GM12865 (cell line): ENCODE measurements around the gene PRSS53.

Experiments used
- DNase-seq: peaks from one replicate; pipeline ENCODE4 v3.0.0; 2010; ENCODE audit warnings: low read depth
- H3K4me3 ChIP-seq: 2 replicates; pipeline ENCODE4 v1.5.1; 2011; ENCODE audit warnings: mild to moderate bottlenecking, low read depth, low read length, control low read depth
- TF ChIP-seq, protein P1 (sequence below): IDR thresholded peaks from 2 replicates; pipeline ENCODE4 v1.5.1; 2011; ENCODE audit warnings: low read length, control low read depth, low read depth, inconsistent platforms; ENCODE audit not compliant: insufficient read depth; ENCODE audit errors: missing control alignments

Gene PRSS53

DNA sequence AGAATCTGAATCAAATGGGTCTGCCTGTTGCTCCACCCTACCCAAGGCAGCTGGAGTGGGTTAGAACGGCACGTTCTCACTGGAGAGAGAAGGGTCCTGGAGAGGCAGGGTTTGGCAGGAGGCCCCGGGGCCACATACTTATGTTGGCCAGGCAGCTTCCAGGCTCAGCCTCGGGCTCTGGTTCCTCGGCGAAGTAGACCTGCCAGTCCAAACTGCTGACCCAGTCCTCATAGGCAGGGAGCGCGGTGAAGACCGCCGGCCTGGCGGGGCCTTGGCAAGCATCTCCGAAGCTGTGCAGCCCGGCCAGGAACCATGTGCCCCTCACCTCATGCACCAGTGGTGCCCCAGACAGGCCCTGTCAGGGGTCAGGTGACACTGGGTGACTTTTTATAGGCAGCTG is 4.8 kb downstream of the PRSS53 start:
- TF ChIP-seq, protein P1, sequence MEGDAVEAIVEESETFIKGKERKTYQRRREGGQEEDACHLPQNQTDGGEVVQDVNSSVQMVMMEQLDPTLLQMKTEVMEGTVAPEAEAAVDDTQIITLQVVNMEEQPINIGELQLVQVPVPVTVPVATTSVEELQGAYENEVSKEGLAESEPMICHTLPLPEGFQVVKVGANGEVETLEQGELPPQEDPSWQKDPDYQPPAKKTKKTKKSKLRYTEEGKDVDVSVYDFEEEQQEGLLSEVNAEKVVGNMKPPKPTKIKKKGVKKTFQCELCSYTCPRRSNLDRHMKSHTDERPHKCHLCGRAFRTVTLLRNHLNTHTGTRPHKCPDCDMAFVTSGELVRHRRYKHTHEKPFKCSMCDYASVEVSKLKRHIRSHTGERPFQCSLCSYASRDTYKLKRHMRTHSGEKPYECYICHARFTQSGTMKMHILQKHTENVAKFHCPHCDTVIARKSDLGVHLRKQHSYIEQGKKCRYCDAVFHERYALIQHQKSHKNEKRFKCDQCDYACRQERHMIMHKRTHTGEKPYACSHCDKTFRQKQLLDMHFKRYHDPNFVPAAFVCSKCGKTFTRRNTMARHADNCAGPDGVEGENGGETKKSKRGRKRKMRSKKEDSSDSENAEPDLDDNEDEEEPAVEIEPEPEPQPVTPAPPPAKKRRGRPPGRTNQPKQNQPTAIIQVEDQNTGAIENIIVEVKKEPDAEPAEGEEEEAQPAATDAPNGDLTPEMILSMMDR = no peak
- no peak overlapping the region for H3K4me3 ChIP-seq
- no peak for DNase-seq

DNA sequence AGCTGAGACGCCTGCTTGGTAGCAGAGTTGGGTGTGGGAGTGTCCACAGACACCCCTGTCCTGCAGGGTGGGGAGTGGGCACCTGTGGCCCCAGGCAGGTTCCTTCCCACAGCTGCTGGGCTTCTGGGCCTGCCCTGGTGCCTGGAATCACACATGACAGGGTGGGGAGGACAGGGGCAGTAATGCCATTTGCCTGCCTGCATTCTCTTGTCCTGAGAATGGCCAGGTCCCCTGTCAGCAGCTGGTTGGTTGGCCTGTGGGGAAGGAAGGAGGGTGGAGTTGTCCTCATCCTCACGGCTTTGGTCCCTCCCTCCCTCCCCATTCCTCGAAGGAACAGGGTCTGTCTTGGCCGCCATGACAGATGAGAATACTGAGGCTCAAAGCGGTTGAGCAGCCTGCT is 5.2 kb downstream of the PRSS53 start:
- DNase-seq = no peak
- no peak overlapping the region for H3K4me3 ChIP-seq
- TF ChIP-seq, protein P1 = no peak

DNA sequence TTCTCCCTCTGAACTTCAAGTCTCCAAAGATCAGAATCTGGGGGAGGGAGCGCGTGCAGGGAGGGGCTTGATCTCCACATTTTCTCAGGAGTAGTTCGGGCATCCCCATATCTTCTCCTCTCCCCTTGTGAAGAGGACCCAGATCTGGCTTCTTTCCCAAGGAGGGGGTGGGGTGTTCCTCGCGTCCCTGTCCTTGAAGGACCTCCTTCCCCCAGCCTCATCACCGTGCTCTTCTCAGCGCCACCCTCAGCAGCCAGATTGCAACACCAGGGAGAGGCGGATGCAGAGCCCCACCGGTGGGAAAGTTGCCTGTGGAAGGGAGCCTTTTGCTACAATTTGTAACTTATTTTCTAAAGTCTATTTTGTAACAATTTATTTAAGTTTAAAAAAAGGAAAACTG is 5.7 kb downstream of the PRSS53 start:
- TF ChIP-seq, protein P1 = no peak
- no peak overlapping the region for H3K4me3 ChIP-seq
- DNase-seq = no peak

DNA sequence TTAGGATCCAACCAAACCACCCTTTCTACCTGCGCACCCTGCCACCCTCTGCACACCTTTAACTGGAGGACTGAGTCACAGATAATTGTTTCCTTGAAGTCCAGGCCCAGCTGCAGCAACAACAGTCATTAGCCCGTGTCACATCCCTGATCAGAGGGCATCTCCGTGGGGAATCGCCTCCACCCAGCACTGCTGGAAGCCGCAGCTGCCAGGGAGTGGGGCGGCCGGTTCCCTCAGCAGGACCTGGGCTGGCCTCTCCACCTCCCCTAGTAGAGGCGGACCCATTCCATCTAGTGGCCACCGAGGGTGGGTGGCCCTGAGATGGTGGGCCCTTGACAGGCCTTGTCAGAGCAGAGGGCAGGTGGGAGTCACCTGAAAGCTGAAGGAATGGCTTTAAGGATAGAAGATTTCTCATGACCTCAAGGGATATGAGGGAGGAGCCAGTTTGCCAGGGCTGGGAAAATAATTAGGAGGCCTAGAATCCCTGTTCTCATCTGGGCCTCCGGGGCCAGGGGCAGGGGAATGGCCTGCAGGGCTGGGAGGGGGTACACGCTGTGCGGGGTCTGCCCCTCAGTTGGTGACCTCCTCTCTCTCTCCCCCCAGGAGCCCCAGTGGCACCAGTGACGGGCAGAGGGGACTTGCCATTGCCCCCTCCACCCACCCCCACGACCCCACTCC is 6.2 kb downstream of the PRSS53 start:
- TF ChIP-seq, protein P1 = no peak

DNA sequence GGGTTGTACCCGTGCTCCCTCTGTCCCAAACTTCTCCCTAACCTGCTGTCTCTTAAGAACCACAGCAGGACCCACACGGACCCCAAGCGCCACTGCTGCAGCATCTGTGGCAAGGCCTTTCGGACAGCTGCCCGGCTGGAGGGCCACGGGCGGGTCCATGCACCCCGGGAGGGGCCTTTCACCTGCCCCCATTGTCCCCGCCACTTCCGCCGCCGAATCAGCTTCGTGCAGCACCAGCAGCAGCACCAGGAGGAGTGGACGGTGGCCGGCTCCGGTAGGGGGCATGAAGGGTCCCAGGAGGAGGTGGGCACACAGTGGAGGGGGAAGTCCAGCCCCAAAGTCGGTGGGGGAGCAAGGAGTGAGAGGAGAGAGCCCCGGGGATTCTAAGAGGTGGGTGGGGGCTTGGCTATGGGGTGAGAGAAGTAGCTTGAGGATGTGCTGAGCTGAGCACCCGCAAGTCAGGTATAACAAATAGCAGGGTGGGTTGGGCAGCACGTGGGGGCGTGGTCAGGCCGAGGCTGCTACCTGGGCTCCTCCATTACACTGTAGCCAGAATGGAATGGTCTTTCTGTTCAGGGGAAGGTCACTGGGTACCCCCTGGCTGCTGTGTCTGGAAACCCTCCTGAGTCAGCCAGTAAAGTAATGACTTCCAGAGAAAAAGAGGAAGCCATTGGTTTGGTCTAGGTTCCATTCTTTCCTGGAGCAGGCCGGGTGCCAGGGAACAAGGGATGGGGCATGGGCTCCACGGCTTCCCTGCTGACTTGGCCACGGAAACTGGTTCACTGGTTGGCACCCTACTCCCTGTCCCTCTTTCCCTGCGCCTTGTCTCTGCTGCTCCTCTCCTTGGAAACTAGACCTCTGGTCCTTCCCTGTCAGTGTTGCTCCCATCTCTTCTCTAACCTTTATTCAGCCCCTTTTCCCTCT is 7.1 kb downstream of the PRSS53 start:
- TF ChIP-seq, protein P1 = no peak
- no peak for DNase-seq
- H3K4me3 ChIP-seq = no peak overlapping the region

More for the DNA sequence above, 6.2 kb downstream of the PRSS53 start:
- no peak for DNase-seq
- no peak overlapping the region for H3K4me3 ChIP-seq

DNA sequence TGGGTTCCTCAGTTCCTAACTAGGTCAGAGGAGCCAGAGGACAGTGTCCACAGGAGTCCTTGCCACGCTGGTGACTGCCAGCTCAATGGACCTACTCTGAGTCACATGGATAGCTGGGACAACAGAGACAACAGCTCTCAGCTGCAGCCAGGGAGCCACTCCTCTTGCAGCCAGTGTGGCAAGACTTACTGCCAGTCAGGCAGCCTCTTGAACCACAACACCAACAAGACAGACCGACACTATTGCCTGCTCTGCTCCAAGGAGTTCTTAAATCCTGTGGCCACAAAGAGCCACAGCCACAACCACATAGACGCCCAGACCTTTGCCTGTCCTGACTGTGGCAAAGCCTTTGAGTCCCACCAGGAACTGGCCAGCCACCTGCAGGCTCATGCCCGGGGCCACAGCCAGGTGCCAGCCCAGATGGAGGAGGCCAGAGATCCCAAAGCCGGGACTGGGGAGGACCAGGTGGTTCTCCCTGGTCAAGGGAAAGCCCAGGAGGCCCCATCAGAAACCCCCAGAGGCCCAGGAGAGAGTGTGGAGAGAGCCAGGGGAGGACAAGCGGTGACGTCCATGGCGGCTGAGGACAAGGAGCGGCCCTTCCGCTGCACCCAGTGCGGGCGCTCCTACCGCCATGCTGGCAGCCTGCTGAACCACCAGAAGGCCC is 7.9 kb downstream of the PRSS53 start:
- TF ChIP-seq, protein P1 = no peak
- no peak overlapping the region for H3K4me3 ChIP-seq
- no peak for DNase-seq
